ENCODE measurements around the gene TMEM208.

The TMEM208 gene

DNA sequence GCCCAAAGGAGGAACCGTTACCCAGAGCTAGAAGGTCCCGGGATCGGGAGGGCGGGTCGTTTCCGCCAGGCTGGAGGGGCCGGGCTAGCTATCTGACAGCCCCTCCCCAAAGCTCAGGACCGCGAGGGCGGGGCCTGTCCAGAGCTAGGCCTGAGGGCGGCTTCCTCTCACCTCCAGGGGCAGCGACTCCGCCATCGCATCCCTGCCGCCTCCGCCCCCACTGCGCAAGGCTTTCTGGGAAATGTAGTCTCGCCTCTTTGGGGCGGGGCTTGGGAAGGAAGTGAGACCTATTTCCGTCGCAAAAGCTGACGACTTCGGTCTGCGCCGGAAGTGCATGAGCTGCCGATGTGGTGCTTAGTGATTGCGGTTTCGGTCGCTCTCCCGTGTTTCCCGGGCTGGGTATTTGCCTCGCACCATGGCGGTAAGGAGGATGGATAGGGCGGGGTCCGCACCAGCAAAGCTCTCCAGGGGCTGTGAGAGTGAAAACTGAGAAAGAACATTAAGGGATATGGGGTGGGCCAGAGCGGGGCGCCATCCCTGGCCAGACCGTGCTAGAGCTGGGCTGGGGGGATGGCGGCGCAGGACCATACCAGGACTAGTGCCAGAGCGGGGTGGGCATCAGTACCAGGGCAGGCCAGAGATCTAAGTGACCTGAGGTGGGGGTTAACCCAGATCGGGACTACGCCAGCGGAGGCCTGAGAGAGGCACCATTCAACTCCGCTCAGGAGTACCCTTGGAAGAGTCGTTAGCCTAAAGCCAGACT is at the start of gene TMEM208:
Gene TMEM208 (plus strand): TSS at position 327 of the 763 bp plus-strand sequence. CDS start 89 bp downstream, at position 416.
- peak; percentile 100 for DNase-seq (ENCODE audit: low spot score)

DNA sequence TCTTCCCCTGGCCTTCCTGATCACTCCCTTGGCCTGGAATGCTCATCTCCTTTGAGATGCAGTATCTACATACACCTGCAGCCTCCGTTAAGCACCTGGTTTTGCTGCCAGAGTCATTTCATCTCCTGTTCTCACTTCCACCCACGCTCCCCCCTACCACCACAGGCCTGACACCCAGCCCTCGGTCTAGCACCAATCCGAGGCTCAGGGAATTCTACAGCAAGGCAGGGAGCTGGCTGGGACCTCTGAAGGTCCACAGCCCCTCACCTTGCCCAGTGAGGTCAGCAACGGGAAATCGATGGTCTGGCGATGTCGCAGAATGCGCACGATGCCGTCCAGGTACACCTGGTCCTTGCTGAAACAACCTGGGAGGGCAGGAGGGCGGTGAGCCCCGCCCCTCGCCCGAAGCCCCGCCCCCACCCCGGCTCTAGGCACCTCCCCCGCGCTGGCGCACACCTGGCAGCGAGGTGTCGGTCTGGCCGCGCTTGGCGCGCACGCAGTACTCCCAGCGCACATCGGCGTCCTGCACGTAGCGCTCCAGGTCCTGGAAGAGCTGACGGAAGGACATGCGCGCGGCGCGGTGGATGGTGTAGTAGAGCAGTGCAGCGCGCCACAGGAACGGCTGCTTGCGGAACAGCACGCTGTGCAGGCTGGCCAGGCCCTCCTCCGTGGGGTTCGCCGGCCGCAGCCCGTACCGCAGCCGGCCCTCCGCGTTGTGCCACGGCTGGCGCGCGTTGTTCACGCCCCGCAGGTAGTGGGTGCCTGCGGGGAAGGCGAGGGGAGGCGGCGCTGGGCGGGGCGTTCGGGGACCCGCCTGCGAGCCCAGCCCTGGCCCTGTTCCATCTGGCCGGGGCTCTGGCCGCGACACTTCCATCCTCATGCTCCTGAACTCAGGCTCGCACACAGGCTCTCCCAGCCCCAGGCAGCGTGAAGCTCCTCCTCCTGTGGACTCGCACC is 48.9 kb upstream of the TMEM208 start:
- DNase-seq (ENCODE audit: low spot score): no peak

DNA sequence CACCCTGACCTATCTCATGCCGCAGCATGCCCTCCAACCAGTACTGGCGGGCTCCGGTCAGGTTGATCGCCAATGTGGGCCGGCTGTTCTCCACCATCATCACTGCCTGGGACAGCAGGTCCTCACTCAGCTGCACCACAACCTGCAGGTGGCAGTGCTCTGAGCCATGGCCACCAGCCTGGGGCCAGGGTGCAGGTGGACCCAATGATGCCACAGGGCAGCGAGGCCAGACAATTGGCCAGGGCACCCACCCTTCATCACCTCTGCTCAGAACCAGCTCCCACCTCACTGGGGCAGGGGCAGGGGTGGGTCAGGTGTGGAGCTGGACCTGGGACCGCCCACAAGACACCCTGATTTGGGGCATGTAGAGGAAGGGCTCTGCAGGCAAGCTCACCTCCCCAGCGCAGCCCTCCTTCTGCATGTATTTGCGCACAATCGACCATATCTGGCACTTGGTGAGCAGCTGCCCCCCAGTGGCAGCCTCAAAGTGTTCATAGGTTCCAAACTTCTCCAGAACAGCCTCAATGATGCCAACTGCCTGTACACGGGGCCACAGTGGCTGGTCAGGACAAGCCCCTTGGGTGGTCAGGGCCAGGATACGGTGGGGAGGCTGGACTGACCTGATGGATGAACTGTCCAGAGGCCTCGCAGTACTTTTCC is 47.4 kb upstream of the TMEM208 start:
- no peak for DNase-seq (ENCODE audit: low spot score)

DNA sequence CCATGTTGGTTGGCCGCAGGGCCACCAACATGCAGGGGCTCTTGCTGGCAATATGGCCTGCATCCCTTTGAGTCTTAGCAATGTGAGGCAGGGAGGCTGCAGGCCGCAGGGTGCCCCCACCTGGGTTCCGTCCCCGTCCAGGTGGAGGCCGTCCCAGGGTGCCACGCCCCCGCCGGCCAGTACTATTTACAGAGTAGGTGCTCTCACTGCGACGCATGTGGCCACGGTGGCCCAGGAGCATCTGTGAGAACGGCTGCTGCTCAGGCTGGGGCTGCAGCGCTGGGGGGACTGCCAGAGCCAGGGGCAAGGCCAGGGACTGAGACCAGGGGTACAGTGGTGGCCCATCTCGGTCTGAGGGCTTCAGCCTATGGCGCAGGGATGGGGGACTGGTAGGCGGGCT is 46.8 kb upstream of the TMEM208 start:
- no peak for DNase-seq (ENCODE audit: low spot score)

DNA sequence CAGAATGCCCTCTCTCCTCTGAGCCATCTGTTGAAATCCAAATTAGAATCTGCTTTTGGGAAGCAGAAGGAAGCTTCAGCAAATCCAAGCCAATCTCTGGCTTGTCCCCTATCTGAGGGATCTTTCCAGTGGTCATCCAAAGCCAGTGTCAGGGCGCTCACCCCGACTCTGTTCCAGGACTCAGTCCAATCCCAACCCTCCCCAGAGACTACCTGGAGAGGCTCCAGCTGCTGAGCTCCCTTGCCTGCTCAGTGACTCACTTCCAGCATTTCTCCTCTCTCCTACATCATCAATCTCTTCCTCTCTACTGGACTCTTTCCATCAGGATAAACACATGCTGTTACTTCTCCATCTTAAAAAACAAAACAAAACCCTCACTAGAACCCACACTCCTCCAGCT is 45.6 kb upstream of the TMEM208 start:
- no peak for DNase-seq (ENCODE audit: low spot score)

DNA sequence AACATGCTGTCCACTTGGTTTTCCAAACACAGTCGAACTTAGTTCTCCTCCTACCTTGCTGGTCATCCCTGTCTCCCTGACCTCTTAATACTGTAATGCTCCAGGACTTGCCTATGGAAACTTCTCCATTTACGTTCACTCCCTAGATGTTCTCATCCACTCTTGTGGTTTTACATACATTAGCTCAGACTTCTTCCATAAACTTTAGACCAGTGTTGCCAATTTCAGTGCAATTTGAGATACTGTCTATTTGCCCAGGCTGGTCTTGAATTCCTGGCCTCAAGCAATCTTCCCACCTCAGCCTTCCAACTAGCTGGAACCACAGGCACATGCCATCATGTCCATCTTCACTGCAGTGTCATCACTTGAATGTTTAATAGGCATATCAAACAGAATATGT is 44.6 kb upstream of the TMEM208 start:
- no peak for DNase-seq (ENCODE audit: low spot score)

DNA sequence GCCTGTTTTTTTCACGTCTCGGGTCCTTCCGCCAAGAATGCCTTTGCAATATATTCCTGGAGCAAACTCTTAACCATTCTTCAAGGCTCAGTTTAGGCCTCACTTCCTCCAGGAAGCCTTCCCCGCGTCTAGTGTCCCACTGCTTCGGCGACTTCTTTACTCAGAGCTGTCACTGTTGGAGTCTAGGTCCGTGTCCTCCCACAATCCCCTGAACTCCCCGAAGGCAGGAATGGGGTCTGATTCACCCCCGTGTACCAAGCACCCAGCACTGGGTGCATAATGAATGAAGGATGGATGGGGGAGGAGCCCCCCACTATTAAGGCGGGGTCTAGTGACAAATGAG is 43.7 kb upstream of the TMEM208 start:
- DNase-seq (ENCODE audit: low spot score): no peak

DNA sequence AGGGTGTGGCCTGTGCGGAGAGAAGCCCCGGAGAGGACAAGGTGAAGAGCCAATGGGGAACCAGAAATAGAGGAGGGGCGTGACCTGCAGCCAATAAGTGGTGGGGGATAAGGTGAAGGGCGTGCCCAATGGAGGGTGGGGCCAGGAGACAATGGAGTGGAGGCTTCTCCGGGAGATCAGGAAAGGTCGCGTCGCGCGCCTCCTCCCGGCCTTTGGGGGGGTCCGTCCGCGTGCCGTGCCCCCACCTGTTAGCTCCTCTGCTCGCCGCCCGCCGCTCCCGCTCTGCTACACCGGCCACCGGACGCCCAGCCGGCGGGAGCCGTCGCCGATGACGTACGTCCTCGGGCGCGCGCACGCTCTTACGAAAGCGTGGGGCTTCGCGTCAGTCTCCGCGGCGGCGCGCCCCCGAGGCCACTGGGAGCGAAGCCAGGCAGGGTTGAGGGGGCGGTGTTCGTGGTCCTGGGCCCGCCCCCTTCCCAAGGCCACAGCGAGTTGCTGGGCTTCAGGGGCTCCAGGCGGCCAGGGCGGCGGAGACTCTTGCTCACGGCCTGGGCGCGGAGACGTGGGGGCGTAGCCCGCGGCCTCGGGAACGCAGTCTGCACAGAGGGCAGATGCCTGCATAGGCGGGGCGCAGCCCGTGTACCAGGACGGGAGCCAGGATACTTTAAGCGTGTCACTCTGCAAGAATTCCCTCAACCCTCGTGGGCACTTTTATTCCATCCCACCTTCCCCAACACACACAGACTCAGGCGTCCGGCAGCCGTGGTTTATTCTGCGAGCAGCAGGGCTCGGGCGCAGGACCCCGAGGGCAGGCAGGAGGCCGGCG is 43.1 kb upstream of the TMEM208 start, which contains the start of gene MATCAP1:
Gene MATCAP1 (minus strand): TSS at position 337 of the 826 bp plus-strand sequence. CDS start 3,353 bp downstream, outside the sequence.
- peak; percentile 90 for DNase-seq (ENCODE audit: low spot score)

DNA sequence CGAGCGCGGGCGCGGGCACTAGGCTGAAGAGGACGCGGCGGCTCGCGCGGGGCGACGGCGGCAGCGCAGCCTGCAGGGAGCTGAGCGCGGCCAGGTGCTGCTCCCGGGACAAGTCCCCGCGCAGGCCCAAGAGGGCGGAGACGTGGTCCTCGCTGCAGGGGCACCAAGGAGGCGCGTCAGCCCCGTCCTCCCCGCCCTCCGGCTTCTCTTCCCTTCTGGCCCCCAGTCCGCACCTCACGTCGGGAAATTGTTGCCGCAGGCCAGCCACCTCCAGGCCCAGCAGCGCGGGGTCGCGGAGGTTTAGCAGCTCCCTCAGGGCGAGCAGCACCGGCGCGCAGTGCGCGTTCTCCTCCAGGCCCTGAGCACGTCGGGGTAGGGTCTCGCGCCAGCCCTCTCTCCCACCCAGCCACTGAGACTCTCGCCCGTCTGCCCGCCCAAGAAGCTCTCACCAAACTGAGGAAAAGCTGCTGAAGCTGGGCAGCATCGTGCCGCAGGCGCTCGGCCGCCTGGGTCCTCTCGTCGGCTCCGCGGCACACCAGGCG is 42.4 kb upstream of the TMEM208 start:
- DNase-seq (ENCODE audit: low spot score): peak; percentile 31

DNA sequence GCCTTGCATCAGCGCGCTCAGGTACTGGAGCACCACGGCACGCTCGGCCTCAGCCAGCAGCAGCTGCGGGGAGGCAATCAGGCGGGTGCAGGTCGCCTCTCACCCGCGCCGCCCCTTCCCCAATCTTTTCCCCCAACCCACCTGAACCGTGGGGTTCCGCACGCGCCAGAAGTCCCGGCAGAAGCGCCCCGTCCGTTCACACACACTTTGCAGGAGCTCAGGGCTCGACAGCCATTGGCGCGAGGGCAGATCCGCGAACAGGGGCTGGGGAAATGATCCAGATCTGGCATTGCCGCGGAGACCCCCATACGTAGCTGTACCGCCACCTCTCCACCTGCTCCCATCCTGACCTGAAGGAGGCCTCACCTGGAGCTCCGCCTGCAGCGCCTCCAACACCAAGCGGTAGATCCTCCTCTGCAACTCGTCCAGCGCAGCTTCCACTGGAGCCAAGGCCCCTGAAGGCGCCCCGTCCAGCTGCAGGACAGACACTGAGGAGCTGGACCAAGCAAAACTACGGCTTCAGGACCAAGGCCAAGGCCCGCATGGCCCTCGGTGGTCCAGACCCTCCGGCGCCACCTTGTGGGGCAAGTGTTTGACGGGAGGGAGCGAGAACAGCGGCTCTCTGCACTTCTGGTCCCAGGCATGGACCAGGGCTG is 41.8 kb upstream of the TMEM208 start:
- peak; percentile 80 for DNase-seq (ENCODE audit: low spot score)

DNA sequence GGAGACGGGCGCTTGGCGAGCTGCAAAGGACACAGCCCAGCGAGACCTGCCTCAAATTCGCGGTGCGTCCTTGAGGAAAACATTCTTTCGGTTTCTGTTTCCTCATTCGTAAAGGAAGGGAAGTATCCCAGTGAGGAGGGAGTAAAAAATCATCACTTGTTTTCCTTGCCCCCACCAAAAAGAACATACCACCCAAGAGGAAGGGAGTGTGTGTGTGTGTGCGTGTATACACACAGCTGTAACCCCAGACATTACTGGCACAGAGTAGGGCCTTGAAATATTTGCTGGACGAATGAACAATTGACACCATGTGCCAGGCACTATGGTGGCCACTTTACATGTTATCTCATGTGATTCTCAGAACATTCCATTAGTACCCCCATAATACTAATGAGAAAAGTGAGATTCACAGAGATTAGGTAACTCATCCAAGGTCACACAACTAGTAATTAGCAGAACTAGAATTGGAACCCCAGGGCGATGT is 41.2 kb upstream of the TMEM208 start:
- no peak for DNase-seq (ENCODE audit: low spot score)

DNA sequence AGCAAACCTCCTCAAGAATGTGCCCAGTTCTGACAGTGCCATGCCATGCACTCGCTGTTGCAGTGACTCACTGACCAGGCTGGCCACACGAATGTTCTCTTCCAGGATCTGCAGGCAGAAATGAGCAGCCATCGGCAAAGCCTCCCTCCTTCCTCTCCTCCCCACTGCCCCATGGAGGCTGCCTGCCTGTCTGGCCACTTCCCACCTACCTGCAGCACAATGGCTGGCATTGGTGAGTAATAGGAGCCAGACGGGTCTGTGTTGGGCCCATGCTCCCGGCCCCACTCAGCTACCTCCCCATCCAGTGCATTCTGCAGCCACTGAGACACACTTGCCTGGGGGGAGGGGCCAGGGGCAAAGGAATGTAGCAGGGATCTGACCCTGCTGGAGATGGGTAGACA is 40.4 kb upstream of the TMEM208 start:
- no peak for DNase-seq (ENCODE audit: low spot score)

DNA sequence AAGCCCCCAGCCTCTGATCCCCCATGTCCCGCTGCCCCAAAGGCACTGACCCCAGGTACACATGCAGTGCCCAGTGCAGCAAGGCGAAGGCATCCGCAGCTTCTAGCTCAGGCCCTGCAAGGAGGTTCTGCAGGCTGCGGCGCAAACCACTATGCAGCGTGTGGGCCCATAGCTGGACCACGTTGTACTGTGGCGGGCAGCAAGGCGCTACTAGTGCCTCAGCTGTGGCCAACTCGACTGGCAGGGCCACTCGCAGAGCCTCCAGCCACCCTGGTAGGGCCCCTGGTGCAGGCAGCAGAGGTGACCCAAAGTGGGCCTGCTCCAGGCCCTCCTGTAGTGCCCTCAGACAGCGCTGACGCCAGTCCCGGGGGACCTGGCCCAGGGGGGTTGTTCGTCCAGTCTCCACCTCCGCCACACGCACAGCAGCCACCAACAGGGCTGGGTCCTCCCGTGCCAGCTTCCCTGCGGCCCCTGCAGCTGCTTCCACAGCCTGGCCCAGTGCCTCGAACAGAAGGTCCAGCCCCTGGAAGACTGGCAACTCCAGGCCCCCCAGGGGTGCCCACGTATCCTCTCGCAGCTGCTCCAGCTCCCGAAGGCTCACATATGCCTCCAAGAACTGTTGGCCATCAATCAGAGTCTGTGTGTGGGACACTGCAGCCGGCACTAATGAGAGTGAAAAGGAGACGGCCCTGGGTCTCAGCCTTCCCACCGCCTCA is 39.6 kb upstream of the TMEM208 start:
- DNase-seq (ENCODE audit: low spot score): no peak

DNA sequence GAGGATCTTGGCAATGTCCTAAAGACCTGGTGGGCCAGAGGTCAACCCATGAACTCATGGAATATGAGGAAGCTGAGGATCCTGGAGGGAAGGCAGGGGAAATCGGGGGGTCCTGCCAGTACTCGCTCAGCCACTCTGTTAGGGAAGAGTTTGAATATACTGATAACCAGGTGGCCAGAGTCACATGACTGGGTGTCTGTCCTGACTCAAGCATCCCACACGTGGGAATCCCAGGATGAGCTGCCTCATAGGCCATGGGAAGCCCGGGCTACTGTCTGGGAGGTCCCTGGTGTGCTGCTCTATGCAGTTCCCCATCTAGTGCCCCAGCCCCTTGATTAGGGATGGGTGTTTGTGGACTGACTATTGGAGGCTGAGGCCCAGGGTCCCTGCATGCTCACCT is 38.6 kb upstream of the TMEM208 start:
- no peak for DNase-seq (ENCODE audit: low spot score)

DNA sequence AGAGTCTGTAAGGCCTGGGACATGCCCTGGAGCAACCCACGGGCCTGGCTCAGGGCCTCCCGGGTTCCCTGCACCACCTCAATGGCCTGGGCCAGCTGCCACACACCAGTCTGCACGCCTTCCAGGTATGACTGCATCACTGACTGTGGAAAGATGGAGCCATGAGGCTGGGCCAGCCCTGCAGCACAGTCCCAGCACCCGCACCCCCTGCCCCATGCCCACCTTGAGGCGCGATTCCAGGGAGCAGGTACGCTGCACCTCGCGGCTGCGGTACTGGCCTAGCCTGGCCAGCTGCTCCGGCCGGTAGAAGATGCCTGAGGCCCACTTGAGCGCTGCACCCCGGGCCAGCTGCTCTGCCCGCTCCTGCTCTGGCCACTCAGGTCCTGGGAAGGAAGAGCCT is 38.1 kb upstream of the TMEM208 start:
- DNase-seq (ENCODE audit: low spot score): no peak

DNA sequence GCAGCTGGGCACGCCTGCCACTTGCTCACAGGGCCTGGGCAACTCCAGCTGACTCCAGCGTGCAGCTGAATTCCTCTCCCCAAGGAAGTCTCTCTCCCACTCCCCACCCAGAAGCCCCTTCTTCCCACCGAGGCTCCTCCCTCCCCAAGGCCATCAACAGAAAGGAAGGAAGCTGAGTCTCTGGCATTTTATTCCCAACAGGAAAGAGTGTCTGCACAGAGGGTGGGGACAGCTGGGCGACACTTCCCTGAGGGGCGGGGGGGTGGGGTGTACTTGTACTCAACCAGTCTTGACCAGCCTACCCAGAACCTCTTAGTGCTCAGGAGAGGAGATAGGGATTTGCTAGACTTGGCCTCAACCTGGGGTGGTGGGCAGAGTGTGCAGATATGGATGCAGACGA is 36.9 kb upstream of the TMEM208 start, which contains the start of gene EXOC3L1:
Gene EXOC3L1 (minus strand): TSS at position 96 of the 400 bp plus-strand sequence. CDS start 460 bp downstream, outside the sequence.
- no peak for DNase-seq (ENCODE audit: low spot score)

DNA sequence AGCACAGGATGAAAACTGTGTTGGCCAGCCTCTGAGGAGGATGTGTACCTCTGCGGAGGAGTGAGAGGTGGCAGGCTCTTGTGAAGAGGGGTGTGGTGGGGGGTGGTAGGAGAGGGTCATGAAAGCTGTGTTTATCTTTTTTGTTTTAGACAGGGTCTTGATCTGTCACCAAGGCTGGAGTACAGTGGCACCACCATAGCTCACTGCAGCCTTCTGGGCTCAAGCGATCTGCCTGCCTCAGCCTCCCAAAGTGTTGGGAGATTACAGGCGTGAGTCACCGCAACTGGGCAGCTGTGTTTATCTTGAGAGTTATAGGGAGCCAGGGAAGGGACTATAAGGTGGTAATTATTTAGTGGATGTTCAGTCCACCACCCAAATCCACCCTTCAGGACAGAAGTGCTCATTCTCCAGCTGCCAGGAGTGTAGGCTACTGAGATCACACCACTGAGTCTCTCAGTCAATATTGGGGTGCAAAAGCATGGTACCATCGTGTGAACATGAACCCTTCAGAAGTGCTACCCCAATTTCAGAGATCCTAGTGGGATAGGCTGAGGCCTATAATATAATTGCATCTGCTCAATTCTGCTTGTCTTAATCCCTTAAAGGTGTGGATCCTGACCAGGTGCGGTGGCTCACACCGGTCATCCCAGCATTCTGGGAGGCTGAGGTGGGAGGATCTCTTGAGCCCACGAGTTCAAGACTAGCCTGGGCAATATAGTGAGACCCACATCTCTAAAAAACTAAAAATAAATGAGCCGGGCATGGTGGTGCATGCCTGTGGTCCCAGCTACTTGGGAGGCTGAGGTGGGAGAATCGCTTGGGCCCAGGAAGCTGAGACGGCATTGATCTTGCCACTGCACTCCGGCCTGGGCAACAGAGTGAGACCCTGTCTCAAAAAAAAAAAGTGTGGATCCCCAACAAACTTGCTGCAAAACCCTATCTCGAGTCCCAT is 36.2 kb upstream of the TMEM208 start:
- DNase-seq (ENCODE audit: low spot score): peak; percentile 88

DNA sequence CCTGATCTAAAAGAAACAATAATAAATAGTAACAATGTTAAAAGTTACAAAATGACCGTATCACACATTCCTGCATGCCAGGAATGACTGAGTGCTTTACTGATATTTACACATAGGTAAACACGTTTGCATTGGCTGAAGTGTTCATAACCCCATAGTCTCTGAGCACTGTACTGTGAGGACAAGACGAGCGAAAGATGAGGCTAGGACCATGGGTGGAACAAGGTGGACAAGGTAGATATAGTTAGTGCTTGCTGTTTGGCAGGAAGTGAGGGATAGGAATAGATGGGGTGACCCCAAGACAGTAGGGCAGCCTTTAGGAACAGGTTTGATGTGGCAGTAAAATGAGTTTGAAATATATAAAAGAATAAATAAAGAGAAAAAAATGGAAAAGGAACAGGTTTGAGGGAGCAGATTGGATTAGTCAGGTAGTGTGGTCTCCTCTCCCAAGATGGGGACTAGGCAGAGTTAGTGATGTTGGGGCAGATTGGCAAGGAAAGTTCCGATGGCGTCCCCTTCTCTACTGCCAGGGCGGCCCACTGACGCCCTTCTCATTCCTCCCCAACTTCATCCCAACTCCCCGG is 35.4 kb upstream of the TMEM208 start:
- peak; percentile 67 for DNase-seq (ENCODE audit: low spot score)

Measured in hematopoietic multipotent progenitor cell treated with erythropoietin and hydrocortisone succinate and interleukin-3 and kit ligand, for 17 days (in vitro differentiated cells).